ENCODE measurements around the gene GIN1.

The GIN1 gene

GRCh38 chr5:103110403-103110802 lies 9.5 kb downstream of the GIN1 start:
- no peak for TF ChIP-seq CTCF (IDR thresholded peaks at IDR 0.05; ENCODE audit: extremely low read depth, missing control alignments)
- DNase-seq (ENCODE audit: low spot score): no peak

GRCh38 chr5:103109277-103109676 lies 10.7 kb downstream of the GIN1 start:
- DNase-seq (ENCODE audit: low spot score): no peak
- TF ChIP-seq CTCF (IDR thresholded peaks at IDR 0.05; ENCODE audit: extremely low read depth, missing control alignments): no peak

- DNase-seq (ENCODE audit: low spot score): no peak
- no peak for TF ChIP-seq CTCF (IDR thresholded peaks at IDR 0.05; ENCODE audit: extremely low read depth, missing control alignments)
These were observed 11.9 kb downstream of the GIN1 start for GRCh38 chr5:103108086-103108485.

GRCh38 chr5:103102234-103102633 lies 17.7 kb downstream of the GIN1 start:
- DNase-seq (ENCODE audit: low spot score): no peak
- TF ChIP-seq CTCF (IDR thresholded peaks at IDR 0.05; ENCODE audit: extremely low read depth, missing control alignments): no peak

GRCh38 chr5:103101079-103101750 lies 18.7 kb downstream of the GIN1 start:
- no peak for TF ChIP-seq CTCF (IDR thresholded peaks at IDR 0.05; ENCODE audit: extremely low read depth, missing control alignments)
- DNase-seq (ENCODE audit: low spot score): no peak

GRCh38 chr5:103098993-103099392 lies 20.9 kb downstream of the GIN1 start:
- DNase-seq (ENCODE audit: low spot score): no peak
- TF ChIP-seq CTCF (IDR thresholded peaks at IDR 0.05; ENCODE audit: extremely low read depth, missing control alignments): no peak

- DNase-seq (ENCODE audit: low spot score): no peak
- no peak for TF ChIP-seq CTCF (IDR thresholded peaks at IDR 0.05; ENCODE audit: extremely low read depth, missing control alignments)
These were observed 25.2 kb downstream of the GIN1 start for GRCh38 chr5:103094737-103095136.
